Pancreas (tissue), 10 donors: ENCODE measurements around the gene SLX1A. TPM values are rescaled to one million over a fixed set of nuclear protein-coding genes. Genes with fewer than 3 reads are reported as not detected.

Experiments
- ATAC-seq, 4 donors: fragments of 200-7000 bp; cut with Tn5 transposase; one replicate each; pipeline versions ENCODE4 v1.8.0 to v1.9.1; 2020; ENCODE audit warnings: mild to moderate bottlenecking in 4 of 4, moderate library complexity in 4 of 4
- DNase-seq, 6 donors: peaks; one replicate each; pipeline ENCODE4 v3.0.0-alpha.2; 2020
- FAIRE-seq: peaks from 2 replicates; lab custom pipeline; 2012; peaks lifted over from hg19 to GRCh38; lab: Jason Lieb, UNC
- H3K27ac ChIP-seq, 4 donors: fragments of 200-600 bp; sonication (generic); 1 replicate in 3 of 4; 2 replicates in 1 of 4; pipeline versions ENCODE4 v1.5.0 to v1.8.0; 2020
- H3K27me3 ChIP-seq, 4 donors: fragments of 200-600 bp; one replicate each; pipeline ENCODE4 v1.8.0; 2021
- H3K36me3 ChIP-seq, 3 donors: fragments of 200-600 bp; sonication (generic) in 1 of 3; one replicate each; pipeline versions ENCODE4 v1.5.0 to v1.8.0; 2020 to 2021
- H3K4me1 ChIP-seq, 3 donors: fragments of 200-600 bp; one replicate each; pipeline ENCODE4 v1.8.0; 2021
- H3K4me3 ChIP-seq, 4 donors: fragments of 200-600 bp; sonication (generic) in 2 of 4; one replicate each; pipeline versions ENCODE4 v1.5.0 to v1.8.0; 2020 to 2021
- H3K9me3 ChIP-seq, 4 donors: fragments of 200-600 bp; one replicate each; pipeline ENCODE4 v1.8.0; 2021
- WGBS, 2 donors: extraction: QIAGEN DNeasy Blood & Tissue Kit; methylation state at CpG; one replicate each; pipeline ENCODE4 v1.1.7; 2013; 5-methylcytosine and 5-hydroxymethylcytosine counted together
- intact Hi-C, 3 donors: fragments of 100-400 bp; cut with DNase I; formaldehyde crosslinking; loops; one replicate each; pipeline versions ENCODE4 v1.11.1 to v1.14.2; 2022
- polyA plus RNA-seq, 2 donors: library from polyadenylated mRNA; stranded (reverse); fragments of 200-250 nt; gene quantifications; one replicate each; pipeline ENCODE4 v1.2.3, GENCODE V29; 2013
- total RNA-seq, 6 donors: library from RNA; stranded (reverse); fragmentation: NEBNext Ultra II Directional in 4 of 6; extraction: Animal tissue kit (Norgen Biotek cat#: 25700) in 4 of 6; gene quantifications; one replicate each; pipeline versions ENCODE4 v1.2.1 to v1.2.4, GENCODE V29; 2021 to 2023
- TF ChIP-seq, protein P1 (sequence below), 4 donors: fragments of 200-600 bp; sonication (generic) in 3 of 4; IDR thresholded peaks; one replicate each; pipeline versions ENCODE4 v1.5.0 to v1.8.0; 2021; ENCODE audit warnings: antibody characterized with exemption in 4 of 4
- donor health status: healthy with polysubstance abuse.
- donor health status: DM: no; HTN: no; CAD: no; lungs with moderate emphysema.
- donor health status: DM: no; HTN: no; CAD: no.
- donor health status: control.
- donor health status: control.
- donor health status: Bipolar disorder and iron deficiency.
- donor health status: DM: yes; HTN: yes; CAD: no.
- donor health status: DM: no; HTN: no; CAD: no.
- donor health status: DM: no; HTN: no; CAD: no.
- donor health status: DM: yes; HTN: yes; CAD: no.

SLX1A gene
- total and polyA plus RNA-seq, 8 donors = 9.0 to 63.8 (median 19.1) TPM

DNA sequence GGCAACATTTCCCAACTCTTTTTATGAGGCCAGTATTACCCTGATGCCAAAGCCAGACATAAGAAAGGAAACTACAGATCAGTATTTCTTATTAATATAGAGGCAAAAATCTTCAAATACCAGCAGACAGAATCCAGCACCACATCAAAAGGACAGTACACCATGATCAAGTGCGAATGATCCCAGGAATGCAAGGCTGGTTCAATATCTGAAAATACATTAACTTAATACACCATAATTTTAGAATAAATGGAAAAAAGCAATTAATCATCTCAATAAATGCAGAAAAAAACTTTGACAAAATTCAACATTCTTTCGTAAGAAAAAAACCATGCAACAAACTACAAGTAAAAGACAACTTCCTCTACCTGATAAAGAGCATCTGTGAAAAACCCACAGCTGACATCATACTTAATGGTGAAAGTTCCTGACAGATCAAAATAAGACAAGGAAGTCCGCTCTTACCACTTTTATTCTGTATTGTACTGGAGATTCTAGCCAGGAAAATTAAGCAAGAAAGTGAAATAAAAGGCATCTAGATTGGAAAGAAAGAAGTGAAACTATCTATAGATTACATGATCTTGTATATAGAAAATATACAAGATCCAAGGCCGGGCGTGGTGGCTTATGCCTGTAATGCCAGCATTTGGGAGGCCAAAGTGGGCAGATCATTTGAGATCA, 44.3 kb upstream of the SLX1A start:
- H3K4me1 ChIP-seq = no peaks in the 10 kb centered on the region
- TF ChIP-seq, protein P1, sequence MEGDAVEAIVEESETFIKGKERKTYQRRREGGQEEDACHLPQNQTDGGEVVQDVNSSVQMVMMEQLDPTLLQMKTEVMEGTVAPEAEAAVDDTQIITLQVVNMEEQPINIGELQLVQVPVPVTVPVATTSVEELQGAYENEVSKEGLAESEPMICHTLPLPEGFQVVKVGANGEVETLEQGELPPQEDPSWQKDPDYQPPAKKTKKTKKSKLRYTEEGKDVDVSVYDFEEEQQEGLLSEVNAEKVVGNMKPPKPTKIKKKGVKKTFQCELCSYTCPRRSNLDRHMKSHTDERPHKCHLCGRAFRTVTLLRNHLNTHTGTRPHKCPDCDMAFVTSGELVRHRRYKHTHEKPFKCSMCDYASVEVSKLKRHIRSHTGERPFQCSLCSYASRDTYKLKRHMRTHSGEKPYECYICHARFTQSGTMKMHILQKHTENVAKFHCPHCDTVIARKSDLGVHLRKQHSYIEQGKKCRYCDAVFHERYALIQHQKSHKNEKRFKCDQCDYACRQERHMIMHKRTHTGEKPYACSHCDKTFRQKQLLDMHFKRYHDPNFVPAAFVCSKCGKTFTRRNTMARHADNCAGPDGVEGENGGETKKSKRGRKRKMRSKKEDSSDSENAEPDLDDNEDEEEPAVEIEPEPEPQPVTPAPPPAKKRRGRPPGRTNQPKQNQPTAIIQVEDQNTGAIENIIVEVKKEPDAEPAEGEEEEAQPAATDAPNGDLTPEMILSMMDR (IDR thresholded peaks at IDR 0.05) = no peak
- intact Hi-C loops = no loop called here
- 79 to 85% methylated on average over 5 of the region's 5 CpGs for WGBS, 2 donors
- H3K27ac ChIP-seq = no peak overlapping the region
- no peaks in the 10 kb centered on the region for H3K36me3 ChIP-seq
- no peaks in the 10 kb centered on the region for H3K9me3 ChIP-seq
- FAIRE-seq = no peak
- no peak for ATAC-seq
- H3K4me3 ChIP-seq = no peak overlapping the region
- no peaks in the 10 kb centered on the region for H3K27me3 ChIP-seq
- no peak for DNase-seq

DNA sequence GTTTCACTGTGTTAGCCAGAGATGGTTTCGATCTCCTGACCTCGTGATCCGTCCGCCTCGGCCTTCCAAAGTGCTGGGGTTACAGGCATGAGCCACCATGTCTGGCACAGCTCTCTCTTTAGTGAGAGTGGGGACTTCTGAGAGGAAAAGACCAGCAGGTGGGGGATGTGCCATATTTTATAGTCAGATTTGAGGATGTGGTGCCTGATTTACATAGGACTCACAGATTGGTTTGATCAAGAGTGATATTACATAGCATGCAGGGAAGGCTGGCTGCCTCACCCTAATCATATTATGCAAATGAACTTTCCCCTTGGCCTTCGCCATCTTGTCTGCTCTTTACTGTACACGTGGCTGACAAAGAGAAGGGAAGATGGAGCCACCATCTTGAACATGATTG, 42.6 kb upstream of the SLX1A start:
- 75 to 80% methylated on average over 7 of the region's 7 CpGs for WGBS, 2 donors
- ATAC-seq = no peak
- no peaks in the 10 kb centered on the region for H3K36me3 ChIP-seq
- intact Hi-C loops = no loop called here
- H3K4me1 ChIP-seq = no peaks in the 10 kb centered on the region
- TF ChIP-seq, protein P1 (IDR thresholded peaks at IDR 0.05) = no peak
- FAIRE-seq = no peak
- no peak for DNase-seq
- no peaks in the 10 kb centered on the region for H3K9me3 ChIP-seq
- H3K27me3 ChIP-seq = no peaks in the 10 kb centered on the region
- H3K27ac ChIP-seq = no peak overlapping the region
- no peak overlapping the region for H3K4me3 ChIP-seq

DNA sequence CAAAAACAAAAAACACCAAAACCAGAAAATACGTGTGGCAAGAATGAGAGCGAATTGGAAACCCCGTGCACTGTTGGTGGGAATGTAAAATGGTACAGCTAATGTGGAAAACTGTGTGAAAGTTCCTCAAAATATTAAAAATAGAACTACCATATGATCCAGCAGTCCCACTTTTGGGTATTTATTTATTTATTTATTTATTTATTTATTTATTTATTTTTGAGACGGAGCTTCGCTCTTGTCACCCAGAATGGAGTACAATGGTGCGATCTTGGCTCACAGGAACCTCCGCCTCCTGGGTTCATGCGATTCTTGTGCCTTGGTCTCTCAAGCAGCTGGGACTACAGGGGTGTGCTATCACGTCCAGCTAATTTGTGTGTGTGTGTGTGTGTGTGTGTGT, 41.2 kb upstream of the SLX1A start:
- no peaks in the 10 kb centered on the region for H3K9me3 ChIP-seq
- intact Hi-C loops = no loop called here
- no peaks in the 10 kb centered on the region for H3K4me1 ChIP-seq
- FAIRE-seq (no peak), ATAC-seq (no peak), DNase-seq (no peak)
- TF ChIP-seq, protein P1 (IDR thresholded peaks at IDR 0.05) = no peak
- 94% methylated on average over 9 of the region's 9 CpGs for WGBS, 2 donors
- no peaks in the 10 kb centered on the region for H3K27me3 ChIP-seq
- no peaks in the 10 kb centered on the region for H3K36me3 ChIP-seq
- H3K27ac ChIP-seq = no peak overlapping the region
- H3K4me3 ChIP-seq = no peak overlapping the region

DNA sequence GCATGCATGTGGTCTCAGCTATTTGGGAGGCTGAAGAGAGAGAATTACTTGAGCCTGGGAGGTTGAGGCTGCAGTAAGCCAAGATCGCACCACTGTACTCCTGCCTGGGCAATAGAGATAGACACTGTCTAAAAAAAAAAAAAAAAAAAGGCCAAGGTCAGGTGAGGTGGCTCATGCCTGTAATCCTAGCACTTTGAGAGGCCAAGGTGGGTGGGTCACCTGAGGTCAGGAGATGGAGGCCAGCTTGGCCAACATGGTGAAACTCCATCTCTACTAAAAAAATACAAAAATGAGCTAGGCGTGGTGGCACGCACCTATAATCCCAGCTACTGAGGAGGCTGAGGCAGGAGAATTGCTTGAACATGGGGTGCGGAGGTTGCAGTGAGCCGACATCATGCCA, 38.5 kb upstream of the SLX1A start:
- Histone ChIP-seq H3K27ac (no peak overlapping the region), H3K27me3 (no peaks in the 10 kb centered on the region), H3K36me3 (no peaks in the 10 kb centered on the region), H3K4me1 (no peaks in the 10 kb centered on the region), H3K4me3 (no peak overlapping the region), H3K9me3 (no peaks in the 10 kb centered on the region)
- WGBS, 2 donors = 91 to 95% methylated on average over 5 of the region's 5 CpGs
- DNase-seq (no peak), ATAC-seq (no peak), FAIRE-seq (no peak)
- TF ChIP-seq, protein P1 (IDR thresholded peaks at IDR 0.05) = no peak
- intact Hi-C loops = no loop called here

DNA sequence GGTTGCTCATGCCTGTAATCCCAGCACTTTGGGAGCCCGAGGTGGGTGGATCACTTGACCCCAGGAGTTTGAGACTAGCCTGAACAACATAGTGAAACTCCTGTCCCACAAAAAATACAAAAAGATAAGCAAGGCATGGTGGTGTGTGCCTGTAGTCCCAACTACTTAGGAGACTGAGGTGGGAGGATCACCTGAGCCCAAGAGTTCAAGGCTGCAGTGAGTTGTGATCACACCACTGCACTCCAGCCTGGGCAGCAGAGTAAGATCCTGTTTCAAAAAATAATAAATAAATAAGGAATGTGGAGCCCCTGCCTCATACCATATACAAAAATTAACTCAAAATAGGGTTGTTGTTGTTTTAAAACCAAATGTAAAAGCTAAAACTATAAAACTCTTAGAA, 36.5 kb upstream of the SLX1A start:
- FAIRE-seq (no peak), DNase-seq (no peak), ATAC-seq (no peak)
- Histone ChIP-seq H3K4me1 (no peaks in the 10 kb centered on the region), H3K4me3 (no peak overlapping the region), H3K27ac (no peak overlapping the region), H3K36me3 (no peaks in the 10 kb centered on the region), H3K9me3 (no peaks in the 10 kb centered on the region), H3K27me3 (no peaks in the 10 kb centered on the region)
- 40 to 67% methylated on average over 1 of the region's 1 CpG for WGBS, 2 donors
- intact Hi-C loops = no loop called here
- TF ChIP-seq, protein P1 (IDR thresholded peaks at IDR 0.05) = no peak
